Neural progenitor cell (in vitro differentiated cells): Measurements from ENCODE around the gene ATF7IP2. TPM values are rescaled to one million over a fixed set of nuclear protein-coding genes. Genes with fewer than 3 reads are reported as not detected.

Source experiments
- DNase-seq: peaks from one replicate; pipeline ENCODE4 v3.0.0-alpha.2; 2016; ENCODE audit warnings: low spot score
- H2AFZ ChIP-seq: fragments of 200-600 bp; sonication (generic); replicated peaks from 2 replicates; pipeline ENCODE4 v1.6.1; 2016; ENCODE audit warnings: antibody characterized with exemption
- H3F3A ChIP-seq: fragments of 200-600 bp; sonication (generic); 2 replicates; pipeline ENCODE4 v1.6.1; 2016; ENCODE audit warnings: antibody characterized with exemption, low read depth
- H3K27ac ChIP-seq: fragments of 200-600 bp; sonication (generic); 2 replicates; pipeline ENCODE4 v1.5.1; 2016; ENCODE audit warnings: mild to moderate bottlenecking
- H3K27me3 ChIP-seq: fragments of 200-600 bp; sonication (generic); 2 replicates; pipeline ENCODE4 v1.6.1; 2016; ENCODE audit warnings: mild to moderate bottlenecking, moderate library complexity
- H3K36me3 ChIP-seq: fragments of 200-600 bp; sonication (generic); 2 replicates; pipeline ENCODE4 v1.5.1; 2016
- H3K4me1 ChIP-seq: fragments of 200-600 bp; sonication (generic); 2 replicates; pipeline ENCODE4 v1.6.1; 2016; ENCODE audit warnings: mixed run types
- H3K4me2 ChIP-seq: fragments of 200-600 bp; sonication (generic); 2 replicates; pipeline ENCODE4 v1.6.1; 2016
- H3K4me3 ChIP-seq: fragments of 200-600 bp; sonication (generic); 2 replicates; pipeline ENCODE4 v1.5.1; 2016
- H3K79me2 ChIP-seq: fragments of 200-600 bp; sonication (generic); 2 replicates; pipeline ENCODE4 v1.6.1; 2016; ENCODE audit warnings: low read depth
- H3K9ac ChIP-seq: fragments of 200-600 bp; sonication (generic); 2 replicates; pipeline ENCODE4 v1.6.1; 2016
- H3K9me3 ChIP-seq: fragments of 200-600 bp; sonication (generic); 2 replicates; pipeline ENCODE4 v1.5.1; 2016; ENCODE audit warnings: low read depth
- H4K20me1 ChIP-seq: fragments of 200-600 bp; sonication (generic); 2 replicates; pipeline ENCODE4 v1.6.1; 2016; ENCODE audit warnings: low read depth
- H3K27ac Mint-ChIP-seq: 3 replicates; pipeline ENCODE4 v1.8.0; 2021; ENCODE audit warnings: mixed read lengths
- H3K27me3 Mint-ChIP-seq: 2 replicates; pipeline ENCODE4 v1.8.0; 2022; ENCODE audit warnings: low read depth, mild to moderate bottlenecking, inconsistent platforms, moderate library complexity, mixed read lengths; ENCODE audit not compliant: insufficient read depth
- H3K36me3 Mint-ChIP-seq: 3 replicates; pipeline ENCODE4 v1.8.0; 2021; ENCODE audit warnings: mixed read lengths
- H3K4me1 Mint-ChIP-seq: 3 replicates; pipeline ENCODE4 v1.8.0; 2021; ENCODE audit warnings: mixed read lengths
- H3K4me3 Mint-ChIP-seq: 3 replicates; pipeline ENCODE4 v1.8.0; 2021; ENCODE audit warnings: mild to moderate bottlenecking, moderate library complexity, mixed read lengths
- H3K9me3 Mint-ChIP-seq: 3 replicates; pipeline ENCODE4 v1.8.0; 2020; ENCODE audit warnings: mixed read lengths
- CTCF ChIP-seq: fragments of 200-600 bp; sonication (generic); IDR thresholded peaks from 2 replicates; pipeline ENCODE4 v1.5.1; 2017; ENCODE audit warnings: antibody characterized with exemption, mild to moderate bottlenecking
- EZH2 ChIP-seq: fragments of 200-600 bp; sonication (generic); IDR thresholded peaks from 2 replicates; pipeline ENCODE4 v1.6.1; 2017; ENCODE audit warnings: antibody characterized with exemption, mild to moderate bottlenecking, moderate library complexity
- EZH2phosphoT487 ChIP-seq: fragments of 200-600 bp; sonication (generic); IDR thresholded peaks from 2 replicates; pipeline ENCODE4 v1.6.1; 2017; ENCODE audit warnings: antibody characterized with exemption
- total RNA-seq: library from RNA; depleted of rRNA; stranded (reverse); fragments of >200 nt; gene quantifications from 2 replicates; pipeline ENCODE4 v1.2.3, GENCODE V29; 2015; ENCODE audit warnings: low replicate concordance

The ATF7IP2 gene
- total RNA-seq, 1 donor from 2014 or later, result 31.0 TPM

- Histone ChIP-seq H3K9ac (no peak overlapping the region), H3K27me3 (no peaks in the 10 kb centered on the region), H3F3A (no peaks in the 10 kb centered on the region), H2AFZ (no peak overlapping the region), H3K4me2 (no peak overlapping the region), H3K4me1 (peaks cover 10% of the 10 kb centered on the region), H3K9me3 (no peaks in the 10 kb centered on the region), H3K4me3 (no peak overlapping the region), H4K20me1 (no peaks in the 10 kb centered on the region), H3K79me2 (no peaks in the 10 kb centered on the region), H3K36me3 (no peaks in the 10 kb centered on the region), H3K27ac (no peak overlapping the region)
- no peaks in the 10 kb centered on the region for H3K27me3 Mint-ChIP-seq
- no peak for TF ChIP-seq CTCF
- TF ChIP-seq EZH2phosphoT487, result no peak
- no peak for TF ChIP-seq EZH2
- H3K9me3 Mint-ChIP-seq, result peaks cover 7% of the 10 kb centered on the region
- H3K36me3 Mint-ChIP-seq, result peaks cover 5% of the 10 kb centered on the region
- no peak overlapping the region for H3K4me3 Mint-ChIP-seq
- no peaks in the 10 kb centered on the region for H3K4me1 Mint-ChIP-seq
- no peak overlapping the region for H3K27ac Mint-ChIP-seq
- DNase-seq, result no peak
Measured at GRCh38 chr16:10485698-10486382, 100.0 kb downstream of the ATF7IP2 start.

- H3K27ac Mint-ChIP-seq, result no peak overlapping the region
- Histone ChIP-seq H3K9me3 (no peaks in the 10 kb centered on the region), H3K36me3 (no peaks in the 10 kb centered on the region), H3F3A (no peaks in the 10 kb centered on the region), H4K20me1 (no peaks in the 10 kb centered on the region), H3K27ac (no peak overlapping the region), H3K4me3 (no peak overlapping the region), H3K9ac (no peak overlapping the region), H3K79me2 (no peaks in the 10 kb centered on the region), H3K4me1 (peaks cover 10% of the 10 kb centered on the region), H3K4me2 (no peak overlapping the region), H3K27me3 (no peaks in the 10 kb centered on the region), H2AFZ (peak overlapping the region; percentile 59)
- TF ChIP-seq EZH2phosphoT487 (no peak), CTCF (no peak), EZH2 (no peak)
- H3K36me3 Mint-ChIP-seq, result peaks cover 4% of the 10 kb centered on the region
- no peaks in the 10 kb centered on the region for H3K27me3 Mint-ChIP-seq
- no peak overlapping the region for H3K4me3 Mint-ChIP-seq
- DNase-seq, result no peak
- peaks cover 16% of the 10 kb centered on the region for H3K9me3 Mint-ChIP-seq
- no peaks in the 10 kb centered on the region for H3K4me1 Mint-ChIP-seq
Measured at GRCh38 chr16:10490141-10490540, 104.3 kb downstream of the ATF7IP2 start.

- H4K20me1 ChIP-seq, result no peaks in the 10 kb centered on the region
- no peaks in the 10 kb centered on the region for H3K36me3 ChIP-seq
- no peaks in the 10 kb centered on the region for H3K4me1 Mint-ChIP-seq
- TF ChIP-seq EZH2phosphoT487, result no peak
- H3K4me2 ChIP-seq, result no peak overlapping the region
- no peaks in the 10 kb centered on the region for H3K36me3 Mint-ChIP-seq
- H3K4me3 ChIP-seq, result no peak overlapping the region
- H3K9ac ChIP-seq, result no peak overlapping the region
- H2AFZ ChIP-seq, result no peak overlapping the region
- H3K27ac Mint-ChIP-seq, result no peak overlapping the region
- H3K79me2 ChIP-seq, result no peaks in the 10 kb centered on the region
- DNase-seq, result no peak
- no peaks in the 10 kb centered on the region for H3K27me3 ChIP-seq
- no peaks in the 10 kb centered on the region for H3K9me3 ChIP-seq
- no peaks in the 10 kb centered on the region for H3K27me3 Mint-ChIP-seq
- H3K9me3 Mint-ChIP-seq, result peaks cover 15% of the 10 kb centered on the region
- no peak overlapping the region for H3K27ac ChIP-seq
- no peak overlapping the region for H3K4me3 Mint-ChIP-seq
- peaks cover 10% of the 10 kb centered on the region for H3K4me1 ChIP-seq
- H3F3A ChIP-seq, result peaks cover 6% of the 10 kb centered on the region
Measured at GRCh38 chr16:10493276-10493675, 107.4 kb downstream of the ATF7IP2 start.

GRCh38 chr16:10494343-10495030 lies 108.6 kb downstream of the ATF7IP2 start:
- no peaks in the 10 kb centered on the region for H3K27me3 ChIP-seq
- DNase-seq, result no peak
- no peaks in the 10 kb centered on the region for H3K27me3 Mint-ChIP-seq
- TF ChIP-seq EZH2phosphoT487 (no peak), EZH2 (no peak), CTCF (no peak)
- H3K79me2 ChIP-seq, result no peaks in the 10 kb centered on the region
- H3K4me1 Mint-ChIP-seq, result no peaks in the 10 kb centered on the region
- H3K4me2 ChIP-seq, result no peak overlapping the region
- no peak overlapping the region for H3K9ac ChIP-seq
- H3K27ac ChIP-seq, result no peak overlapping the region
- no peak overlapping the region for H3K27ac Mint-ChIP-seq
- no peaks in the 10 kb centered on the region for H3K36me3 ChIP-seq
- H3K9me3 ChIP-seq, result no peaks in the 10 kb centered on the region
- peaks cover 15% of the 10 kb centered on the region for H3K9me3 Mint-ChIP-seq
- H4K20me1 ChIP-seq, result no peaks in the 10 kb centered on the region
- H2AFZ ChIP-seq, result no peak overlapping the region
- no peak overlapping the region for H3K4me3 Mint-ChIP-seq
- H3K4me3 ChIP-seq, result no peak overlapping the region
- H3K4me1 ChIP-seq, result peaks cover 10% of the 10 kb centered on the region
- H3K36me3 Mint-ChIP-seq, result no peaks in the 10 kb centered on the region
- H3F3A ChIP-seq, result peaks cover 6% of the 10 kb centered on the region
